Ishikawa (cell line): Measurements from ENCODE around the gene ATRIP.

ENCODE experiments used
- CEBPB ChIP-seq: IDR thresholded peaks from 2 replicates; pipeline ENCODE4 v1.6.1; 2012
- CREB1 ChIP-seq: IDR thresholded peaks from 2 replicates; pipeline ENCODE4 v1.6.1; 2012; ENCODE audit warnings: low read depth
- EGR1 ChIP-seq: IDR thresholded peaks from 2 replicates; pipeline ENCODE4 v1.6.1; 2012
- FOXM1 ChIP-seq: IDR thresholded peaks from 2 replicates; pipeline ENCODE4 v1.6.1; 2012; ENCODE audit warnings: low read depth, borderline replicate concordance
- NFIC ChIP-seq: IDR thresholded peaks from 2 replicates; pipeline ENCODE4 v1.6.1; 2012
- RAD21 ChIP-seq: IDR thresholded peaks from 2 replicates; pipeline ENCODE4 v1.6.1; 2012; ENCODE audit warnings: low read depth
- TF ChIP-seq, protein P1 (sequence below): IDR thresholded peaks from 2 replicates; pipeline ENCODE4 v1.6.1; 2012; ENCODE audit warnings: low read depth, mild to moderate bottlenecking

DNA sequence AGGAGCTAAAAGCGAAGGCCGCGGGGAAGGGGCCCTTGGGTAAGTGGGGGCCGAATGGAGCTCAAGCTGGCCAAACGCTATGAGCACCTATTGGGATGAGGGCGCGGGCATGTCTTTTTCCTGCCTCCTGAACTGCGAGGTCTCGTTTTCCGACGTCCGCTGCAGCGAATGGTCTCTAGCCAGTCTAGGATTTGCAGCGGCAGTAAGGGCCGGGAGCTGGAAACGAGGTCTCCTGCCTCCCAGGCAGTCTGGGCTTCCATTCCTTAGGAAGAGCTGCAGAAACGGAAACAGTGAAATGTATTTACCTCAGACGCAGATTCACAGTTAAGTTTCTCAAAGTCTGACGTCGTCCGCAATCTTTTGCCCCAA lies 6.0 kb upstream of the ATRIP start:
- TF ChIP-seq, protein P1, sequence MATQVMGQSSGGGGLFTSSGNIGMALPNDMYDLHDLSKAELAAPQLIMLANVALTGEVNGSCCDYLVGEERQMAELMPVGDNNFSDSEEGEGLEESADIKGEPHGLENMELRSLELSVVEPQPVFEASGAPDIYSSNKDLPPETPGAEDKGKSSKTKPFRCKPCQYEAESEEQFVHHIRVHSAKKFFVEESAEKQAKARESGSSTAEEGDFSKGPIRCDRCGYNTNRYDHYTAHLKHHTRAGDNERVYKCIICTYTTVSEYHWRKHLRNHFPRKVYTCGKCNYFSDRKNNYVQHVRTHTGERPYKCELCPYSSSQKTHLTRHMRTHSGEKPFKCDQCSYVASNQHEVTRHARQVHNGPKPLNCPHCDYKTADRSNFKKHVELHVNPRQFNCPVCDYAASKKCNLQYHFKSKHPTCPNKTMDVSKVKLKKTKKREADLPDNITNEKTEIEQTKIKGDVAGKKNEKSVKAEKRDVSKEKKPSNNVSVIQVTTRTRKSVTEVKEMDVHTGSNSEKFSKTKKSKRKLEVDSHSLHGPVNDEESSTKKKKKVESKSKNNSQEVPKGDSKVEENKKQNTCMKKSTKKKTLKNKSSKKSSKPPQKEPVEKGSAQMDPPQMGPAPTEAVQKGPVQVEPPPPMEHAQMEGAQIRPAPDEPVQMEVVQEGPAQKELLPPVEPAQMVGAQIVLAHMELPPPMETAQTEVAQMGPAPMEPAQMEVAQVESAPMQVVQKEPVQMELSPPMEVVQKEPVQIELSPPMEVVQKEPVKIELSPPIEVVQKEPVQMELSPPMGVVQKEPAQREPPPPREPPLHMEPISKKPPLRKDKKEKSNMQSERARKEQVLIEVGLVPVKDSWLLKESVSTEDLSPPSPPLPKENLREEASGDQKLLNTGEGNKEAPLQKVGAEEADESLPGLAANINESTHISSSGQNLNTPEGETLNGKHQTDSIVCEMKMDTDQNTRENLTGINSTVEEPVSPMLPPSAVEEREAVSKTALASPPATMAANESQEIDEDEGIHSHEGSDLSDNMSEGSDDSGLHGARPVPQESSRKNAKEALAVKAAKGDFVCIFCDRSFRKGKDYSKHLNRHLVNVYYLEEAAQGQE = no peak
- TF ChIP-seq RAD21 (no peak), CREB1 (no peak), EGR1 (no peak), CEBPB (no peak), FOXM1 (no peak), NFIC (no peak)
